A673 (cell line): ENCODE measurements around the gene ZFP92. TPM values are rescaled to one million over a fixed set of nuclear protein-coding genes. Genes with fewer than 3 reads are reported as not detected.

Experiments used
- Bru-seq: library from RNA; stranded (reverse); fragments of 400-500 nt; gene quantifications from one replicate; lab custom pipeline; 2021; lab: Mats Ljungman, UMichigan
- BruChase-seq, 2 experiments: library from RNA; stranded (reverse); fragments of 400-500 nt; gene quantifications; one replicate each; lab custom pipeline; 2021; lab: Mats Ljungman, UMichigan
- BruUV-seq: library from RNA; stranded (reverse); fragments of 400-500 nt; replicated peaks from 2 replicates; lab custom pipeline; 2021; lab: Mats Ljungman, UMichigan
- CTCF ChIA-PET: fragments of 300-600 bp; sonication (Branson Sonifier 250); formaldehyde crosslinking; loops from one replicate; lab custom pipeline; 2022; ENCODE audit warnings: antibody characterized with exemption; lab: Charles Lee
- POLR2A ChIA-PET: fragments of 300-600 bp; sonication (Branson Sonifier 250); formaldehyde crosslinking; loops from one replicate; lab custom pipeline; 2022; ENCODE audit warnings: antibody characterized with exemption; ENCODE audit not compliant: low non-redundant PET; lab: Charles Lee
- DNase-seq: peaks from one replicate; pipeline ENCODE4 v3.0.0-alpha.2; 2015; ENCODE audit warnings: low spot score
- H3K27ac ChIP-seq: fragments of 200-600 bp; sonication (generic); 2 replicates; pipeline ENCODE4 v1.5.1; 2016; ENCODE audit warnings: mixed run types, low read depth, mild to moderate bottlenecking, mixed read lengths, antibody characterized with exemption, low read length; ENCODE audit not compliant: poor library complexity, severe bottlenecking
- H3K27me3 ChIP-seq: fragments of 200-600 bp; sonication (generic); replicated peaks from 2 replicates; pipeline ENCODE4 v1.6.1; 2017; ENCODE audit warnings: mixed run types, low read depth, mild to moderate bottlenecking, mixed read lengths, antibody characterized with exemption, low read length; ENCODE audit not compliant: insufficient read depth, poor library complexity
- H3K36me3 ChIP-seq: fragments of 200-600 bp; sonication (generic); 2 replicates; pipeline ENCODE4 v1.6.1; 2016; ENCODE audit warnings: mixed run types, mild to moderate bottlenecking, mixed read lengths, antibody characterized with exemption, low read length; ENCODE audit not compliant: insufficient read depth, poor library complexity, severe bottlenecking
- H3K4me1 ChIP-seq: fragments of 200-600 bp; sonication (generic); 2 replicates; pipeline ENCODE4 v1.6.1; 2017; ENCODE audit warnings: mixed run types, mild to moderate bottlenecking, mixed read lengths, antibody characterized with exemption, low read length; ENCODE audit not compliant: insufficient read depth, poor library complexity, severe bottlenecking
- H3K4me3 ChIP-seq: fragments of 200-600 bp; sonication (generic); 2 replicates; pipeline ENCODE4 v1.5.1; 2016; ENCODE audit warnings: low read depth, mixed run types, mild to moderate bottlenecking, mixed read lengths, low read length; ENCODE audit not compliant: poor library complexity, severe bottlenecking
- H3K9me3 ChIP-seq: fragments of 200-600 bp; sonication (generic); 2 replicates; pipeline ENCODE4 v1.6.1; 2016; ENCODE audit warnings: mixed run types, low read depth, mild to moderate bottlenecking, mixed read lengths, antibody characterized with exemption, low read length; ENCODE audit not compliant: poor library complexity, severe bottlenecking
- CTCF ChIP-seq: fragments of 300-800, 200-600 bp; sonication (generic); conservative IDR thresholded peaks from 2 replicates; pipeline ENCODE4 v1.5.1; 2017; ENCODE audit warnings: low read depth, mild to moderate bottlenecking, antibody characterized with exemption, low read length, moderate library complexity, mixed read lengths
- EZH2 ChIP-seq: fragments of 200-600 bp; sonication (generic); IDR thresholded peaks from 2 replicates; pipeline ENCODE4 v1.6.1; 2017; ENCODE audit warnings: borderline replicate concordance, low read depth, mild to moderate bottlenecking, mixed read lengths, antibody characterized with exemption, low read length; ENCODE audit not compliant: poor library complexity, severe bottlenecking
- intact Hi-C: fragments of 100-400 bp; cut with micrococcal nuclease; formaldehyde crosslinking; loops from one replicate; pipeline ENCODE4 v1.10.0; 2022; ENCODE audit not compliant: unreplicated experiment
- long read RNA-seq: library from polyadenylated mRNA; stranded (forward); transcript quantifications from one replicate; pipeline ENCODE4 v2.0.0, GENCODE V29; 2022
- total RNA-seq: library from RNA; stranded (reverse); gene quantifications from 2 replicates; pipeline ENCODE4 v1.2.3, GENCODE V29; 2021

The ZFP92 gene
- 0.41 and 0.55 TPM in 2 replicates for total RNA-seq
- percentile 24 among the genes with signal in this experiment for Bru-seq, nascent RNA
- BruChase-seq, experiment 1, labeled RNA remaining after a 2-hour chase, result percentile 38 among the genes with signal in this experiment
- percentile 33 among the genes with signal in this experiment for BruChase-seq, experiment 2, labeled RNA remaining after a 6-hour chase
- long read RNA-seq, partial matches to known transcripts, result 0 of 1 reads
- long read RNA-seq, other reads (novel, unspliced or antisense), result 1 of 1 reads

GRCh38 chrX:153411255-153411987 is at the start of gene ZFP92:
Gene ZFP92, plus strand, starts transcription at chrX:153411472. Its CDS starts 6,851 bp downstream, at chrX:153418323.
- BruUV-seq, result no TSS peak
- intact Hi-C loops, result no loop called here
- Histone ChIP-seq H3K27ac (no peak within 1 kb of the TSS), H3K36me3 (no peaks in the 10 kb centered on the region), H3K4me3 (peak within 1 kb of the TSS; percentile 42), H3K4me1 (no peaks in the 10 kb centered on the region), H3K27me3 (no peaks in the 10 kb centered on the region), H3K9me3 (no peaks in the 10 kb centered on the region)
- TF ChIP-seq CTCF (no peak), EZH2 (no peak)
- ChIA-PET POLR2A (no interaction called here), CTCF (no interaction called here)
- no peak for DNase-seq

- intact Hi-C loops, result no loop called here
- POLR2A ChIA-PET, result no interaction called here
- no peak overlapping the region for H3K27ac ChIP-seq
- no peaks in the 10 kb centered on the region for H3K4me1 ChIP-seq
- H3K36me3 ChIP-seq, result no peaks in the 10 kb centered on the region
- H3K9me3 ChIP-seq, result no peaks in the 10 kb centered on the region
- H3K27me3 ChIP-seq, result no peaks in the 10 kb centered on the region
- TF ChIP-seq CTCF (no peak), EZH2 (no peak)
- no TSS peak for BruUV-seq
- CTCF ChIA-PET, result no interaction called here
- no peak overlapping the region for H3K4me3 ChIP-seq
- DNase-seq, result no peak
These were observed 49.4 kb upstream of the ZFP92 start for GRCh38 chrX:153361781-153362397.

GRCh38 chrX:153365670-153366069 is 45.6 kb upstream of the ZFP92 start:
- DNase-seq, result no peak
- H3K9me3 ChIP-seq, result no peaks in the 10 kb centered on the region
- BruUV-seq, result no TSS peak
- ChIA-PET POLR2A (no interaction called here), CTCF (no interaction called here)
- TF ChIP-seq EZH2 (no peak), CTCF (no peak)
- no peaks in the 10 kb centered on the region for H3K36me3 ChIP-seq
- H3K27me3 ChIP-seq, result no peaks in the 10 kb centered on the region
- no peaks in the 10 kb centered on the region for H3K4me1 ChIP-seq
- H3K4me3 ChIP-seq, result no peak overlapping the region
- no peak overlapping the region for H3K27ac ChIP-seq
- intact Hi-C loops, result no loop called here
